NT2/D1 (cell line): ENCODE results near the gene TM9SF4.

Source experiments
- DNase-seq: peaks from one replicate; pipeline ENCODE4 v3.0.0-alpha.2; 2011; ENCODE audit warnings: low read depth, low spot score
- H3K27me3 ChIP-seq: 2 replicates; pipeline ENCODE4 v1.6.0; 2011; ENCODE audit warnings: mild to moderate bottlenecking; ENCODE audit not compliant: insufficient read length, insufficient read depth
- H3K36me3 ChIP-seq: 2 replicates; pipeline ENCODE4 v1.6.1; 2011; ENCODE audit warnings: mild to moderate bottlenecking, low read length, mixed read lengths; ENCODE audit not compliant: insufficient read depth, insufficient read length
- H3K4me1 ChIP-seq: 2 replicates; pipeline ENCODE4 v1.5.1; 2011; ENCODE audit not compliant: insufficient read depth, insufficient read length
- H3K4me3 ChIP-seq: 2 replicates; pipeline ENCODE4 v1.5.1; 2011; ENCODE audit warnings: low read depth; ENCODE audit not compliant: insufficient read length
- H3K9ac ChIP-seq: 2 replicates; pipeline ENCODE4 v1.6.0; 2011; ENCODE audit warnings: low read depth; ENCODE audit not compliant: insufficient read length
- H3K9me3 ChIP-seq: 2 replicates; pipeline ENCODE4 v1.5.1; 2011; ENCODE audit warnings: mild to moderate bottlenecking, low read length; ENCODE audit not compliant: insufficient read depth
- SUZ12 ChIP-seq: IDR thresholded peaks from 2 replicates; pipeline ENCODE4 v1.6.1; 2011; ENCODE audit not compliant: insufficient read length, insufficient read depth; ENCODE audit errors: extremely low read depth
- YY1 ChIP-seq: IDR thresholded peaks from 2 replicates; pipeline ENCODE4 v1.6.1; 2011; ENCODE audit not compliant: insufficient read length, insufficient read depth
- ZNF274 ChIP-seq: IDR thresholded peaks from 2 replicates; pipeline ENCODE4 v1.6.1; 2011; ENCODE audit warnings: mild to moderate bottlenecking, low read depth, low read length

The TM9SF4 gene

GRCh38 chr20:32216179-32217142 is 106.9 kb downstream of the TM9SF4 start:
- Histone ChIP-seq H3K4me1 (no peaks in the 10 kb centered on the region), H3K36me3 (peaks cover 71% of the 10 kb centered on the region), H3K4me3 (no peak overlapping the region), H3K9me3 (no peaks in the 10 kb centered on the region), H3K27me3 (no peaks in the 10 kb centered on the region), H3K9ac (no peak overlapping the region)
- TF ChIP-seq ZNF274 (no peak), SUZ12 (no peak), YY1 (no peak)
- no peak for DNase-seq
